SK-N-SH (cell line): ENCODE measurements around the gene SLC34A1. TPM values are rescaled to one million over a fixed set of nuclear protein-coding genes. Genes with fewer than 3 reads are reported as not detected.

Experiments
- CTCF ChIA-PET: fragments of 300-600, 350-600 bp; formaldehyde crosslinking; extraction: SDS; loops from one replicate; lab custom pipeline; 2021; lab: Yijun Ruan, JAX
- POLR2A ChIA-PET: fragments of 350-600 bp; sonication (Branson Sonifier 250); formaldehyde crosslinking; extraction: SDS; loops from one replicate; lab custom pipeline; 2020; ENCODE audit warnings: antibody characterized with exemption, inconsistent platforms; lab: Yijun Ruan, JAX
- DNase-seq: peaks from one replicate; pipeline ENCODE4 v3.0.0; 2012
- H2AFZ ChIP-seq: fragments of 200-600 bp; sonication (generic); 2 replicates; pipeline ENCODE4 v1.8.1; 2016; ENCODE audit warnings: antibody characterized with exemption, mild to moderate bottlenecking, low read depth
- H3F3A ChIP-seq: fragments of 200-600 bp; sonication (generic); replicated peaks from 2 replicates; pipeline ENCODE3; 2016; ENCODE audit warnings: antibody characterized with exemption, mild to moderate bottlenecking; ENCODE audit not compliant: insufficient read depth
- H3K27ac ChIP-seq, 2 experiments: fragments of 200-500 bp in 1 of 2; fragments of 200-600 bp in 1 of 2; sonication (Bioruptor generic) in 1 of 2; sonication (generic), shearing (Covaris generic) in 1 of 2; 2 replicates each; pipeline versions ENCODE4 v1.5.1 to v1.6.1; 2014 to 2016; ENCODE audit warnings: low read depth in 2 of 2, inconsistent platforms in 1 of 2, low read length in 1 of 2, mild to moderate bottlenecking in 1 of 2, mixed read lengths in 1 of 2
- H3K27me3 ChIP-seq: fragments of 200-600 bp; sonication (generic), shearing (Covaris generic); 2 replicates; pipeline ENCODE4 v1.6.1; 2016; ENCODE audit warnings: mixed run types; ENCODE audit not compliant: insufficient read depth
- H3K36me3 ChIP-seq, 2 experiments: fragments of 200-500 bp in 1 of 2; fragments of 200-600 bp in 1 of 2; sonication (Bioruptor generic) in 1 of 2; sonication (generic) in 1 of 2; replicated peaks in 1 of 2; 2 replicates each; pipeline versions ENCODE3 to v1.5.1; 2014 to 2016; ENCODE audit warnings: low read length in 1 of 2, mild to moderate bottlenecking in 1 of 2; ENCODE audit not compliant: insufficient read depth in 2 of 2, control insufficient read depth in 1 of 2
- H3K4me1 ChIP-seq, 2 experiments: fragments of 200-500 bp in 1 of 2; fragments of 200-600 bp in 1 of 2; sonication (Bioruptor generic) in 1 of 2; sonication (generic), shearing (Covaris generic) in 1 of 2; 2 replicates each; pipeline versions ENCODE4 v1.5.1 to v1.6.1; 2014 to 2016; ENCODE audit warnings: low read depth in 1 of 2, low read length in 1 of 2, mixed run types in 1 of 2; ENCODE audit not compliant: insufficient read depth in 2 of 2, control insufficient read depth in 1 of 2
- H3K4me2 ChIP-seq: fragments of 200-600 bp; sonication (generic), shearing (Covaris generic); 2 replicates; pipeline ENCODE4 v1.6.1; 2017; ENCODE audit warnings: mixed run types
- H3K4me3 ChIP-seq, 2 experiments: fragments of 200-500 bp in 1 of 2; fragments of 200-600 bp in 1 of 2; sonication (Bioruptor generic) in 1 of 2; sonication (generic), shearing (Covaris generic) in 1 of 2; 2 replicates each; pipeline versions ENCODE4 v1.5.1 to v1.8.1; 2014 to 2016; ENCODE audit warnings: low read depth in 2 of 2, inconsistent platforms in 1 of 2, low read length in 1 of 2, mild to moderate bottlenecking in 1 of 2, mixed read lengths in 1 of 2, moderate library complexity in 1 of 2
- H3K79me2 ChIP-seq: fragments of 200-600 bp; sonication (generic); 2 replicates; pipeline ENCODE4 v1.8.1; 2017; ENCODE audit warnings: mild to moderate bottlenecking; ENCODE audit not compliant: insufficient read depth
- H3K9ac ChIP-seq: fragments of 200-600 bp; sonication (generic); 2 replicates; pipeline ENCODE4 v1.6.1; 2017; ENCODE audit warnings: mixed run types
- H3K9me2 ChIP-seq: fragments of 200-600 bp; sonication (generic); 2 replicates; pipeline ENCODE4 v1.6.1; 2017; ENCODE audit warnings: mixed run types
- H3K9me3 ChIP-seq: fragments of 200-600 bp; sonication (generic); 2 replicates; pipeline ENCODE4 v1.6.1; 2017; ENCODE audit warnings: mixed run types, mild to moderate bottlenecking, moderate library complexity
- H4K20me1 ChIP-seq: fragments of 200-600 bp; sonication (generic); 2 replicates; pipeline ENCODE4 v1.6.1; 2017; ENCODE audit warnings: mild to moderate bottlenecking, mixed run types; ENCODE audit not compliant: insufficient read depth
- ELF1 ChIP-seq: IDR thresholded peaks from 2 replicates; pipeline ENCODE4 v1.4.0; 2012
- EZH2phosphoT487 ChIP-seq: fragments of 200-600 bp; sonication (generic); IDR thresholded peaks from 2 replicates; pipeline ENCODE4 v1.6.1; 2017; ENCODE audit warnings: low read depth, mixed run types, mild to moderate bottlenecking, antibody characterized with exemption, moderate library complexity, borderline replicate concordance
- FOSL2 ChIP-seq: IDR thresholded peaks from 2 replicates; pipeline ENCODE4 v1.4.0; 2012; ENCODE audit warnings: low read depth, mild to moderate bottlenecking, moderate library complexity, borderline replicate concordance
- FOXM1 ChIP-seq: IDR thresholded peaks from 2 replicates; pipeline ENCODE4 v1.4.0; 2012; ENCODE audit warnings: low read depth, mild to moderate bottlenecking
- NFIC ChIP-seq: IDR thresholded peaks from 2 replicates; pipeline ENCODE4 v1.4.0; 2012; ENCODE audit warnings: borderline replicate concordance
- RAD21 ChIP-seq: IDR thresholded peaks from 2 replicates; pipeline ENCODE4 v1.6.1; 2012; ENCODE audit warnings: mild to moderate bottlenecking, low read length
- RCOR1 ChIP-seq: fragments of 150-350 bp; IDR thresholded peaks from 2 replicates; pipeline ENCODE4 v1.6.1; 2017; ENCODE audit warnings: antibody characterized with exemption, low read length
- RFX5 ChIP-seq: IDR thresholded peaks from 2 replicates; pipeline ENCODE4 v1.6.1; 2012; ENCODE audit warnings: mild to moderate bottlenecking, improper control_type of control experiment, low read length
- RXRA ChIP-seq: IDR thresholded peaks from 2 replicates; pipeline ENCODE4 v1.4.0; 2012; ENCODE audit warnings: low read depth, mild to moderate bottlenecking, borderline replicate concordance
- TAF1 ChIP-seq: IDR thresholded peaks from 2 replicates; pipeline ENCODE4 v1.6.1; 2012; ENCODE audit warnings: low read depth, mild to moderate bottlenecking, low read length, moderate library complexity, borderline replicate concordance
- TCF12 ChIP-seq: IDR thresholded peaks from 2 replicates; pipeline ENCODE4 v1.4.0; 2012
- WGBS: methylation state at CpG from one replicate; pipeline ENCODE4 v1.1.6; 2017; ENCODE audit warnings: low lambda C conversion rate; 5-methylcytosine and 5-hydroxymethylcytosine counted together
- polyA plus RNA-seq, 3 experiments: library from polyadenylated mRNA; depleted of rRNA; stranded (reverse); fragments of >200 nt; gene quantifications; 2 replicates each; pipeline ENCODE4 v1.2.3, GENCODE V29; 2012
- TF ChIP-seq, protein P1 (sequence below): IDR thresholded peaks from 2 replicates; pipeline ENCODE4 v1.4.0; 2012; ENCODE audit warnings: low read depth, borderline replicate concordance
- TF ChIP-seq, protein P2 (sequence below): fragments of 200-600 bp; sonication (generic); IDR thresholded peaks from 2 replicates; pipeline ENCODE4 v1.6.1; 2017; ENCODE audit warnings: antibody characterized with exemption, mild to moderate bottlenecking, moderate library complexity

Gene SLC34A1
- polyA plus RNA-seq, 1 of the 3 experiments (the other 2 are of a cell fraction): 0.03 TPM

DNA sequence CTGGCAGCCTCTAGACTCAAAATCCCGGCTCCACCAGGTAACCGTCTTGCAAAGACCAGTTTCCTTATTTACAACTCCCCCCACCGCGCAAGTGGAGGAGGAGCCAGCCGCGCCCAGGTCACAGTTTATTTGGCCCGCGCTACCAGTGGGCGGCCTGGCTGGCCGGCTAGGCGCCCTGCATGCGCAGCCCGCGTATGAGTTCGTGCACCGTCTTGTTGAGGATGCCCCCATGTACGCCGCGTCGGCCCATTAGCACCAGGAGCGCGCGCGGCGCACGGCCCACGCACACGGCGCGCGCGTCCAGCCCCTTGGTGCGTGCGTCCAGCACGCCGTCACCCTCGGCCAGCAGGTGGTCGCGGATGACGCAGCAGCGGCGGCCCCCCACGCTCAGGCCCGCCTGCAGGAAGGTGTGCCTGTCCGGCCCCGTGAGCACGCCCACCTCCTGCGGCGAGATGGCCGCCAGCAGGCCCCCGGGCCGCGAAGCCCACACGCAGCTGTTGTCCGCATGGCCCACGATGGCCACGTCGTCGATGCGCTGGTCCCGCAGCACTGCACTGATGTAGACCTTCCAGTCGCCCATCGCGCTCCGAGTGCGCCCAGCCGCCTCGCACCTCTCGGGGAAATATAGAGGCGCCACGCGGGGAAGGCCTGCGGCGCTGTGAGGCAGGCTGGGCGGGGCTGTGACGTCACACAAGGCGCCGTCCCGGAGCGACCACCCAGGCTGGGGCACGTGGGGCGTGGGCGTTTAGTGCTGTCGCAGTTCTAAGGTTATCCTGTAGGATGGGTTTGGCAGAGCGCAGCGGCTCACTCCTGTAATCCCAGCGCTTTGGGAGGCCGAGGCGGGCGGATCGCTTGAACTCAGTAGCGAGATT lies 16.0 kb downstream of the SLC34A1 start, which contains the start of gene PFN3:
Gene PFN3, minus strand, starts transcription at position 665 of the 872 bp plus-strand sequence. Its CDS starts 85 bp downstream, at position 580.
- Histone ChIP-seq H3K9me3 (no peaks in the 10 kb centered on the region), H2AFZ (no peak within 1 kb of the TSS), H3F3A (peaks cover 8% of the 10 kb centered on the region), H3K36me3 (no peaks in the 10 kb centered on the region), H3K9ac (no peak within 1 kb of the TSS), H4K20me1 (no peaks in the 10 kb centered on the region), H3K27me3 (no peaks in the 10 kb centered on the region), H3K27ac (no peak within 1 kb of the TSS), H3K4me2 (no peak within 1 kb of the TSS), H3K9me2 (no peaks in the 10 kb centered on the region), H3K4me1 (peaks cover 0 to 24% of the 10 kb centered on the region in 2 experiments; a peak in 1 of 4 replicates)
- no peak for DNase-seq
- CTCF ChIA-PET: interaction anchor here (0.8 to 9.7 kb wide), 3 partner anchors 10 to 56 kb away, joined by 4 to 375 read pairs (median 206); partner anchors contain the start of gene PRR7
- TF ChIP-seq NFIC (no peak), FOSL2 (no peak), RAD21 (no peak), FOXM1 (no peak), RFX5 (no peak), EZH2phosphoT487 (no peak), ELF1 (no peak), RCOR1 (no peak), RXRA (no peak), TCF12 (no peak), TAF1 (no peak)
- TF ChIP-seq, protein P1, sequence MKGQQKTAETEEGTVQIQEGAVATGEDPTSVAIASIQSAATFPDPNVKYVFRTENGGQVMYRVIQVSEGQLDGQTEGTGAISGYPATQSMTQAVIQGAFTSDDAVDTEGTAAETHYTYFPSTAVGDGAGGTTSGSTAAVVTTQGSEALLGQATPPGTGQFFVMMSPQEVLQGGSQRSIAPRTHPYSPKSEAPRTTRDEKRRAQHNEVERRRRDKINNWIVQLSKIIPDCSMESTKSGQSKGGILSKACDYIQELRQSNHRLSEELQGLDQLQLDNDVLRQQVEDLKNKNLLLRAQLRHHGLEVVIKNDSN: no peak
- TF ChIP-seq, protein P2, sequence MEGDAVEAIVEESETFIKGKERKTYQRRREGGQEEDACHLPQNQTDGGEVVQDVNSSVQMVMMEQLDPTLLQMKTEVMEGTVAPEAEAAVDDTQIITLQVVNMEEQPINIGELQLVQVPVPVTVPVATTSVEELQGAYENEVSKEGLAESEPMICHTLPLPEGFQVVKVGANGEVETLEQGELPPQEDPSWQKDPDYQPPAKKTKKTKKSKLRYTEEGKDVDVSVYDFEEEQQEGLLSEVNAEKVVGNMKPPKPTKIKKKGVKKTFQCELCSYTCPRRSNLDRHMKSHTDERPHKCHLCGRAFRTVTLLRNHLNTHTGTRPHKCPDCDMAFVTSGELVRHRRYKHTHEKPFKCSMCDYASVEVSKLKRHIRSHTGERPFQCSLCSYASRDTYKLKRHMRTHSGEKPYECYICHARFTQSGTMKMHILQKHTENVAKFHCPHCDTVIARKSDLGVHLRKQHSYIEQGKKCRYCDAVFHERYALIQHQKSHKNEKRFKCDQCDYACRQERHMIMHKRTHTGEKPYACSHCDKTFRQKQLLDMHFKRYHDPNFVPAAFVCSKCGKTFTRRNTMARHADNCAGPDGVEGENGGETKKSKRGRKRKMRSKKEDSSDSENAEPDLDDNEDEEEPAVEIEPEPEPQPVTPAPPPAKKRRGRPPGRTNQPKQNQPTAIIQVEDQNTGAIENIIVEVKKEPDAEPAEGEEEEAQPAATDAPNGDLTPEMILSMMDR: no peak
- TF ChIP-seq, all 33 proteins: peak for 0
- H3K79me2 ChIP-seq: no peaks in the 10 kb centered on the region
- POLR2A ChIA-PET: no interaction called here
- H3K4me3 ChIP-seq: no peak within 1 kb of the TSS
- 95% methylated on average over 76 of the region's 92 CpGs for WGBS
